ENCODE results near the gene LARGE2.

- TF ChIP-seq CTCF (IDR thresholded peaks at IDR 0.05) (no peak), POLR2A (IDR thresholded peaks at IDR 0.05) (no peak)
These were observed 5.4 kb downstream of the LARGE2 start for GRCh38 chr11:45927684-45928413.
